Measurements from ENCODE around the gene MCM3AP.
"Not testable (repeated sequence)": the region's sequence is repeated elsewhere in the genome, so short reads cannot be mapped to it uniquely, and the experiment has no call there.

MCM3AP gene

DNA sequence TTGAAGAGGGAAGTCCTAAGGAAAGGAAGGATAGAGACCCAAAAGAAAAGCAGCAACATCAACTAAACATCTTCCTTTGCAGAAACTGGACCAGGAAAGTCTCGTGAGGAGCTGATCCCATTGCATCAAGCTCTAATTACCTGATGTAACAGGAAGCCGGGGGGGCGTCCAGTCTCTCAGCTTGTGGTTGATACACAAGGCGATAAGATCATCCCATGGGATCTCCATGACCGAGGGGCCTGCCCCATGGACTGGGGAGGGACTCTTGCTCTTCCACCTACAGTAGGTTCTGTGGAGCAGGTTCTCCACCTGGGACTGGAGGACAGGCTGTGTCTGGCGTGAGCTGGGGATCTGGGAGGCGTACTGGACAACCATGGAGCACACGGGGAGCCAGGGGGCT is 42.1 kb downstream of the MCM3AP start:
- ATAC-seq = no peak
- no peak for TF ChIP-seq ZFP3 (CRISPR knock-in tag; IDR thresholded peaks at IDR 0.05)
- TF ChIP-seq ZFP30 (CRISPR knock-in tag; IDR thresholded peaks at IDR 0.05) = no peak
- TF ChIP-seq, protein P1, sequence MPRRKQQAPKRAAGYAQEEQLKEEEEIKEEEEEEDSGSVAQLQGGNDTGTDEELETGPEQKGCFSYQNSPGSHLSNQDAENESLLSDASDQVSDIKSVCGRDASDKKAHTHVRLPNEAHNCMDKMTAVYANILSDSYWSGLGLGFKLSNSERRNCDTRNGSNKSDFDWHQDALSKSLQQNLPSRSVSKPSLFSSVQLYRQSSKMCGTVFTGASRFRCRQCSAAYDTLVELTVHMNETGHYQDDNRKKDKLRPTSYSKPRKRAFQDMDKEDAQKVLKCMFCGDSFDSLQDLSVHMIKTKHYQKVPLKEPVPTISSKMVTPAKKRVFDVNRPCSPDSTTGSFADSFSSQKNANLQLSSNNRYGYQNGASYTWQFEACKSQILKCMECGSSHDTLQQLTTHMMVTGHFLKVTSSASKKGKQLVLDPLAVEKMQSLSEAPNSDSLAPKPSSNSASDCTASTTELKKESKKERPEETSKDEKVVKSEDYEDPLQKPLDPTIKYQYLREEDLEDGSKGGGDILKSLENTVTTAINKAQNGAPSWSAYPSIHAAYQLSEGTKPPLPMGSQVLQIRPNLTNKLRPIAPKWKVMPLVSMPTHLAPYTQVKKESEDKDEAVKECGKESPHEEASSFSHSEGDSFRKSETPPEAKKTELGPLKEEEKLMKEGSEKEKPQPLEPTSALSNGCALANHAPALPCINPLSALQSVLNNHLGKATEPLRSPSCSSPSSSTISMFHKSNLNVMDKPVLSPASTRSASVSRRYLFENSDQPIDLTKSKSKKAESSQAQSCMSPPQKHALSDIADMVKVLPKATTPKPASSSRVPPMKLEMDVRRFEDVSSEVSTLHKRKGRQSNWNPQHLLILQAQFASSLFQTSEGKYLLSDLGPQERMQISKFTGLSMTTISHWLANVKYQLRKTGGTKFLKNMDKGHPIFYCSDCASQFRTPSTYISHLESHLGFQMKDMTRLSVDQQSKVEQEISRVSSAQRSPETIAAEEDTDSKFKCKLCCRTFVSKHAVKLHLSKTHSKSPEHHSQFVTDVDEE (CRISPR knock-in tag; IDR thresholded peaks at IDR 0.05) = no peak
- TF ChIP-seq ISL1 (CRISPR knock-in tag; IDR thresholded peaks at IDR 0.05) = no peak
- no peak for TF ChIP-seq TCF4 (CRISPR knock-in tag; IDR thresholded peaks at IDR 0.05; ENCODE audit: borderline replicate concordance)
- TF ChIP-seq, protein P2, sequence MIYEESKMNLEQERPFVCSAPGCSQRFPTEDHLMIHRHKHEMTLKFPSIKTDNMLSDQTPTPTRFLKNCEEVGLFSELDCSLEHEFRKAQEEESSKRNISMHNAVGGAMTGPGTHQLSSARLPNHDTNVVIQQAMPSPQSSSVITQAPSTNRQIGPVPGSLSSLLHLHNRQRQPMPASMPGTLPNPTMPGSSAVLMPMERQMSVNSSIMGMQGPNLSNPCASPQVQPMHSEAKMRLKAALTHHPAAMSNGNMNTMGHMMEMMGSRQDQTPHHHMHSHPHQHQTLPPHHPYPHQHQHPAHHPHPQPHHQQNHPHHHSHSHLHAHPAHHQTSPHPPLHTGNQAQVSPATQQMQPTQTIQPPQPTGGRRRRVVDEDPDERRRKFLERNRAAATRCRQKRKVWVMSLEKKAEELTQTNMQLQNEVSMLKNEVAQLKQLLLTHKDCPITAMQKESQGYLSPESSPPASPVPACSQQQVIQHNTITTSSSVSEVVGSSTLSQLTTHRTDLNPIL (CRISPR knock-in tag; IDR thresholded peaks at IDR 0.05; ENCODE audit: low read depth) = no peak
- no peak for TF ChIP-seq BACH2 (CRISPR knock-in tag; IDR thresholded peaks at IDR 0.05; ENCODE audit: borderline replicate concordance)
- TF ChIP-seq ZNF8 (CRISPR knock-in tag; IDR thresholded peaks at IDR 0.05) = no peak
- no peak for TF ChIP-seq PPARA (CRISPR knock-in tag; IDR thresholded peaks at IDR 0.05; ENCODE audit: borderline replicate concordance)
- no peak for TF ChIP-seq ARNTL (CRISPR knock-in tag; IDR thresholded peaks at IDR 0.05; ENCODE audit: borderline replicate concordance, low read depth)
- TF ChIP-seq, protein P3, sequence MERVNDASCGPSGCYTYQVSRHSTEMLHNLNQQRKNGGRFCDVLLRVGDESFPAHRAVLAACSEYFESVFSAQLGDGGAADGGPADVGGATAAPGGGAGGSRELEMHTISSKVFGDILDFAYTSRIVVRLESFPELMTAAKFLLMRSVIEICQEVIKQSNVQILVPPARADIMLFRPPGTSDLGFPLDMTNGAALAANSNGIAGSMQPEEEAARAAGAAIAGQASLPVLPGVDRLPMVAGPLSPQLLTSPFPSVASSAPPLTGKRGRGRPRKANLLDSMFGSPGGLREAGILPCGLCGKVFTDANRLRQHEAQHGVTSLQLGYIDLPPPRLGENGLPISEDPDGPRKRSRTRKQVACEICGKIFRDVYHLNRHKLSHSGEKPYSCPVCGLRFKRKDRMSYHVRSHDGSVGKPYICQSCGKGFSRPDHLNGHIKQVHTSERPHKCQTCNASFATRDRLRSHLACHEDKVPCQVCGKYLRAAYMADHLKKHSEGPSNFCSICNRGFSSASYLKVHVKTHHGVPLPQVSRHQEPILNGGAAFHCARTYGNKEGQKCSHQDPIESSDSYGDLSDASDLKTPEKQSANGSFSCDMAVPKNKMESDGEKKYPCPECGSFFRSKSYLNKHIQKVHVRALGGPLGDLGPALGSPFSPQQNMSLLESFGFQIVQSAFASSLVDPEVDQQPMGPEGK (CRISPR knock-in tag; IDR thresholded peaks at IDR 0.05; ENCODE audit: borderline replicate concordance) = no peak
- no peak for TF ChIP-seq RARB (CRISPR knock-in tag; IDR thresholded peaks at IDR 0.05)
- TF ChIP-seq GLIS3 (CRISPR knock-in tag; IDR thresholded peaks at IDR 0.05) = no peak
- no peak for TF ChIP-seq ZNF70 (CRISPR knock-in tag; IDR thresholded peaks at IDR 0.05)
- no peak for TF ChIP-seq CSDC2 (CRISPR knock-in tag; IDR thresholded peaks at IDR 0.05)
- TF ChIP-seq ZC3H10 (CRISPR knock-in tag; IDR thresholded peaks at IDR 0.05) = no peak

DNA sequence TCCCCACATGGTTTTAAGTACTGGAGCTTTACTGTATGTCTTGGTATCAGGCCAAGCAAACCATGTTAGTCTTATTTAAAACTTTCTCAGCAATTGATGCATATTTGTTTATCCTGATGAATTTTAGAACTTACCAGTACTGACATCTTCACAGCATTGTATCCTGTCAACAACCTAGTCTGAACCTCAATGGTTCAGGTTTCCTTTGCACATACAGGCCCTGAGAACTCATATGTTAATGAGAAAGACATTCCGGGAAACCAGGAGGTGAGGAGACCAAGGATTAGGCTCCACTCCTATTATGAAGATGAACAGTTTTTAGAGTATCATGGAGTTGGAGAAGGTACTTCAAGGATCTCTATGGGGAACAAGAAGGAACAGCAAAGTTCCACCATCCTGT is 43.8 kb downstream of the MCM3AP start:
- ATAC-seq = not testable (repeated sequence)

DNA sequence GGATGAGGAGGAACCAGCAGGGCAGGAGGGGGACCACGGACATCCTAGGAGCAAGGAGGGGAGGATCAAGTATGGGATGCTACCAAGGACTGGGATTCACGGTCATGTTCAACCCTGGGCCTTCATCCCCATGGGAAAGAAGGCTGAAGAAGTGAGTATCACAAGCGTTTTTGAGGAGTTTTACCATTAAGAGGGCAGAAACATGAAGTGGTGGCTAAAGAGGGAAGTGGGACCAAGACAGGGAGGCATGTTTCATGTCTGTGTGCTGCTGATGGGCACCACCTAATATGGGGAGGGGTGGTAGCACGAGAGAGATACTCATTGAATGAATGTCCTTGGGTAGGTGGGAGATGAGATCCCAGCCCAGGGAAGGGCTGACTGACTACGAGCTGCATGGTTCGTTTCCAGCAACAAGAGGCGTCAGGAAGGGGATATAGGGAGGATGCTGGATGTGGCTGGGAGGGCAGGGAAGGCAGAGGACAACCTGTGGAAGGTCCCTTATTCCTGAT is 45.5 kb downstream of the MCM3AP start:
- no peak for TF ChIP-seq ESRRG (CRISPR knock-in tag; IDR thresholded peaks at IDR 0.05)
- TF ChIP-seq ZNF565 (CRISPR knock-in tag; conservative IDR thresholded peaks at IDR 0.05; ENCODE audit: low read depth) = no peak
- TF ChIP-seq, protein P1 (CRISPR knock-in tag; IDR thresholded peaks at IDR 0.05) = no peak
- no peak for TF ChIP-seq ARNTL (CRISPR knock-in tag; IDR thresholded peaks at IDR 0.05; ENCODE audit: borderline replicate concordance, low read depth)
- no peak for TF ChIP-seq TCF4 (CRISPR knock-in tag; IDR thresholded peaks at IDR 0.05; ENCODE audit: borderline replicate concordance)
- no peak for ATAC-seq

DNA sequence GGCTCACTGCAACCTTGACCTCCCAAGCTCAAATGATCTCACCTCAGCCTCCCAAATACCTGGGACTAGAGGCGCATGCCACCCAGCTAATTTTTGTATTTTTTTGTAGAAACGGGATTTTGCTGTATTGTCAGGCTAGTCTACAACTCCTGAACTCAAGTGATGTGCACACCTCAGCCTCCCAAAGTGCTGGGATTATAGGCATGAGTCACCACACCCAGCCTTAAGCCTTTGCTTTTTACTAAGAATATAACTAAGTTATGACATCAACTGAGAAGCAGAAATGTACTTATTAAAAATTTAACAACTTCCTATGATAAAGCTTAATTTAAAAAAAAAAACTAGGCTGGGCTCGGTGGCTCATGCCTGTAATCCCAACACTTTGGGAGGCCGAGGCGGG is 47.9 kb downstream of the MCM3AP start:
- no peak for ATAC-seq
- TF ChIP-seq RARB (CRISPR knock-in tag; IDR thresholded peaks at IDR 0.05) (no peak), ARNTL (CRISPR knock-in tag; IDR thresholded peaks at IDR 0.05; ENCODE audit: borderline replicate concordance, low read depth) (no peak), ZNF8 (CRISPR knock-in tag; IDR thresholded peaks at IDR 0.05) (no peak), ZNF565 (CRISPR knock-in tag; conservative IDR thresholded peaks at IDR 0.05; ENCODE audit: low read depth) (no peak)
- TF ChIP-seq, protein P1 (CRISPR knock-in tag; IDR thresholded peaks at IDR 0.05) = no peak
